HG03097 (cell line): Measurements from ENCODE around the gene CD8B2.
"Not testable (repeated sequence)": the region's sequence is repeated elsewhere in the genome, so short reads cannot be mapped to it uniquely, and the experiment has no call there.

Experiments used
- ATAC-seq: cut with Tn5 transposase; IDR thresholded peaks from one replicate; pipeline ENCODE4 v1.9.1; 2021; ENCODE audit not compliant: unreplicated experiment, low FRiP score

Gene CD8B2

GRCh38 chr2:106511476-106511901 lies 24.3 kb downstream of the CD8B2 start:
- not testable (repeated sequence) for ATAC-seq

GRCh38 chr2:106511934-106512333 lies 24.8 kb downstream of the CD8B2 start:
- ATAC-seq: not testable (repeated sequence)

- not testable (repeated sequence) for ATAC-seq
These were observed 26.2 kb downstream of the CD8B2 start for GRCh38 chr2:106513391-106513790.

GRCh38 chr2:106514827-106515226 lies 27.7 kb downstream of the CD8B2 start:
- ATAC-seq: not testable (repeated sequence)

GRCh38 chr2:106516436-106516835 lies 29.3 kb downstream of the CD8B2 start:
- ATAC-seq: no peak

GRCh38 chr2:106516864-106517263 lies 29.7 kb downstream of the CD8B2 start:
- no peak for ATAC-seq

- ATAC-seq: no peak
These were observed 30.2 kb downstream of the CD8B2 start for GRCh38 chr2:106517329-106517728.

GRCh38 chr2:106519767-106520166 lies 32.6 kb downstream of the CD8B2 start:
- no peak for ATAC-seq

- no peak for ATAC-seq
These were observed 33.9 kb downstream of the CD8B2 start for GRCh38 chr2:106521016-106521415.

GRCh38 chr2:106523976-106524665 lies 37.0 kb downstream of the CD8B2 start:
- no peak for ATAC-seq

- ATAC-seq: no peak
These were observed 43.7 kb downstream of the CD8B2 start for GRCh38 chr2:106530866-106531265.

GRCh38 chr2:106531676-106532214 lies 44.6 kb downstream of the CD8B2 start:
- ATAC-seq: no peak

- ATAC-seq: no peak
These were observed 45.1 kb downstream of the CD8B2 start for GRCh38 chr2:106532236-106532635.

GRCh38 chr2:106534471-106534870 lies 47.3 kb downstream of the CD8B2 start:
- ATAC-seq: no peak

- no peak for ATAC-seq
These were observed 49.3 kb downstream of the CD8B2 start for GRCh38 chr2:106536490-106536889.

- ATAC-seq: no peak
These were observed 49.9 kb downstream of the CD8B2 start for GRCh38 chr2:106537047-106537446.

- no peak for ATAC-seq
These were observed 50.6 kb downstream of the CD8B2 start for GRCh38 chr2:106537791-106538191.

GRCh38 chr2:106540886-106541285 lies 53.7 kb downstream of the CD8B2 start:
- no peak for ATAC-seq

GRCh38 chr2:106541333-106541732 lies 54.2 kb downstream of the CD8B2 start:
- ATAC-seq: no peak

GRCh38 chr2:106542746-106543359 lies 55.7 kb downstream of the CD8B2 start:
- peak; percentile 88 for ATAC-seq

GRCh38 chr2:106545007-106545406 lies 57.8 kb downstream of the CD8B2 start:
- ATAC-seq: no peak

- no peak for ATAC-seq
These were observed 59.3 kb downstream of the CD8B2 start for GRCh38 chr2:106546391-106546990.
